ENCODE measurements around the gene APAF1.
A peak's percentile ranks its signal among the peaks of the same experiment; 100 is the strongest.

APAF1 gene

DNA sequence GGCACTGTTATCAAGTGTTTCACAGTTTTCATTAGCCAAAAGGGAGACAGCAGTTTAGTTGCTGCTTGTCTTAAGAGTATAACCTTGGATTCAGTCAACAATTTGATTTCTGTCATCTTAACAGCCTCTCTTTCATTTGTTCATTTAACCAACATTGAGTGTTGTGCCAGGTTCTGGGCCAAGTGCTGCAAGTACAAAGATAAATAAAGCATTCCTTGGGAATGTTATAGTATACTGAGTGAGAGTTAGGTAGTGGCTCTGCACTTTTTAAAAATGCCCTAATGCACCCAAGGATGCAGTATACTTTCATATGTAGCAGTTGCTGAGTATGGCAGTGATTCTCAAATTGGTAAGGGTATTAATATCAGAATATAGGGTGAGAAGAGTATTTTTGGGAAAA, 15.4 kb downstream of the APAF1 start:
- peaks cover 34 to 56% of the 10 kb centered on the region in 2 donors for H3K36me3 ChIP-seq (ENCODE audit: control insufficient read depth in 2 of 2, insufficient read depth in 2 of 2, low read length in 2 of 2)
- H3K9me3 ChIP-seq (ENCODE audit: control insufficient read depth in 2 of 2, low read length in 2 of 2) = no peaks in the 10 kb centered on the region
- no peaks in the 10 kb centered on the region for H3K4me1 ChIP-seq (ENCODE audit: control insufficient read depth in 2 of 2, insufficient read depth in 2 of 2, low read length in 2 of 2)
- H3K9ac ChIP-seq (ENCODE audit: low read depth in 1 of 2, low read length in 2 of 2) = no peak overlapping the region
- no peak overlapping the region for H3K4me3 ChIP-seq (ENCODE audit: low read length in 2 of 2)
- H3K27me3 ChIP-seq (ENCODE audit: control insufficient read depth in 2 of 2, insufficient read depth in 2 of 2, low read length in 2 of 2) = no peaks in the 10 kb centered on the region
- no peak overlapping the region for H3K27ac ChIP-seq (ENCODE audit: low read depth in 2 of 2, low read length in 2 of 2)

DNA sequence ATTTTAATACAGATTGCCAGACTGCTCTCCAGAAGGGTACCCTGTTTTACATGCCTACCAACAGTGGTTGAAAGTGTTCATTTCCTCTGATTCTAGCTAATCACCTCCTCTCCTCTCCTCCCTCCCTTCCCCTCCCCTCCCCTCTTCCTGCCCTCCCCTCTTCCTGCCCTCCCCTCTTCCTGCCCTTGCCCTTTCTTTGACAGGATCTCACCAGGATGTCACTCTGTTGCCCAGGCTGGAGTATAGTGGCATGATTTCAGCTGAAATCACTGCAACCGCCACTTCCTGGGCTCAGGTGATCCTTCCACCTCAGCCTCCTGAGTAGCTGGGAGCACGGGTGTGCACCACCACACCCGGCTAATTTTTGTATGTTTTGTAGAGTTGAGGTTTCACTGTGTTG, 24.7 kb downstream of the APAF1 start:
- Histone ChIP-seq H3K27me3 (ENCODE audit: control insufficient read depth in 2 of 2, insufficient read depth in 2 of 2, low read length in 2 of 2) (no peaks in the 10 kb centered on the region), H3K4me3 (ENCODE audit: low read length in 2 of 2) (no peak overlapping the region), H3K9me3 (ENCODE audit: control insufficient read depth in 2 of 2, low read length in 2 of 2) (no peaks in the 10 kb centered on the region), H3K4me1 (ENCODE audit: control insufficient read depth in 2 of 2, insufficient read depth in 2 of 2, low read length in 2 of 2) (no peaks in the 10 kb centered on the region), H3K36me3 (ENCODE audit: control insufficient read depth in 2 of 2, insufficient read depth in 2 of 2, low read length in 2 of 2) (peaks cover 45 to 52% of the 10 kb centered on the region in 2 donors), H3K27ac (ENCODE audit: low read depth in 2 of 2, low read length in 2 of 2) (no peak overlapping the region), H3K9ac (ENCODE audit: low read depth in 1 of 2, low read length in 2 of 2) (no peak overlapping the region)

DNA sequence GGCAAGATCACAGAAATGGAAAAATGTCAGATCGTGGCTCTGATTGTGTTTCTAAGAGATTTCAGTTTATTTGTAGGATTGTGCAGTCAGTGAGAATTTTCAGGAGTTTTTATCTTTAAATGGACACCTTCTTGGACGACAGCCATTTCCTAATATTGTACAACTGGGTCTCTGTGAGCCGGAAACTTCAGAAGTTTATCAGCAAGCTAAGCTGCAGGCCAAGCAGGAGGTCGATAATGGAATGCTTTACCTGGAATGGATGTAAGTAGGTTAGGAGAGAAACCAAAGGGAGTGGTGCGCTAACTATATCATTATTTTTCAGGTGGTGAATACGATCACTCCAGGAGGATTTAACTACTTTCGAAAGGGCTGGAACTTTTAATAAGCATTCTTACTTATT, 26.4 kb downstream of the APAF1 start:
- no peaks in the 10 kb centered on the region for H3K9me3 ChIP-seq (ENCODE audit: control insufficient read depth in 2 of 2, low read length in 2 of 2)
- H3K9ac ChIP-seq (ENCODE audit: low read depth in 1 of 2, low read length in 2 of 2) = no peak overlapping the region
- H3K4me3 ChIP-seq (ENCODE audit: low read length in 2 of 2) = no peak overlapping the region
- no peaks in the 10 kb centered on the region for H3K27me3 ChIP-seq (ENCODE audit: control insufficient read depth in 2 of 2, insufficient read depth in 2 of 2, low read length in 2 of 2)
- no peaks in the 10 kb centered on the region for H3K4me1 ChIP-seq (ENCODE audit: control insufficient read depth in 2 of 2, insufficient read depth in 2 of 2, low read length in 2 of 2)
- H3K27ac ChIP-seq (ENCODE audit: low read depth in 2 of 2, low read length in 2 of 2) = no peak overlapping the region
- H3K36me3 ChIP-seq (ENCODE audit: control insufficient read depth in 2 of 2, insufficient read depth in 2 of 2, low read length in 2 of 2) = peaks cover 36 to 38% of the 10 kb centered on the region in 2 donors

DNA sequence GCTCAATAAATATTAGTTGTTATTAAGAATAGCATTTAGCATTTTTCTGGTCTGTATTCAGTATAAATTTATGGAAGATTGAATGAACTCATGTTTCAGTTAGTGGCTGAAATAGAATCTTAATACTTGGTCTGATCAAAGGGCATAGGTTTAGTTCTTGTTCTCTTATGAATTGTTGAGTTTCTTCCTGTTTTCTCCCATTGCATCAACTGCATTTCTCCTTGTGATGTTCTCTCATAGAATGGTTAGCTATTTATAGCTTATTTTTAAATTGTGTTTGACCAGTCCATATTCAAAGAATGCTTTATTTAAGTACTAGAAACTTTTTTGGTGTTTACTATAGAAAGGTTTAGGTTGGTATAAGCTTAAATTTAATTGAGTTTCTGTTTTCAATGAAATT, 29.8 kb downstream of the APAF1 start:
- H3K36me3 ChIP-seq (ENCODE audit: control insufficient read depth in 2 of 2, insufficient read depth in 2 of 2, low read length in 2 of 2) = peaks cover 29 to 32% of the 10 kb centered on the region in 2 donors

DNA sequence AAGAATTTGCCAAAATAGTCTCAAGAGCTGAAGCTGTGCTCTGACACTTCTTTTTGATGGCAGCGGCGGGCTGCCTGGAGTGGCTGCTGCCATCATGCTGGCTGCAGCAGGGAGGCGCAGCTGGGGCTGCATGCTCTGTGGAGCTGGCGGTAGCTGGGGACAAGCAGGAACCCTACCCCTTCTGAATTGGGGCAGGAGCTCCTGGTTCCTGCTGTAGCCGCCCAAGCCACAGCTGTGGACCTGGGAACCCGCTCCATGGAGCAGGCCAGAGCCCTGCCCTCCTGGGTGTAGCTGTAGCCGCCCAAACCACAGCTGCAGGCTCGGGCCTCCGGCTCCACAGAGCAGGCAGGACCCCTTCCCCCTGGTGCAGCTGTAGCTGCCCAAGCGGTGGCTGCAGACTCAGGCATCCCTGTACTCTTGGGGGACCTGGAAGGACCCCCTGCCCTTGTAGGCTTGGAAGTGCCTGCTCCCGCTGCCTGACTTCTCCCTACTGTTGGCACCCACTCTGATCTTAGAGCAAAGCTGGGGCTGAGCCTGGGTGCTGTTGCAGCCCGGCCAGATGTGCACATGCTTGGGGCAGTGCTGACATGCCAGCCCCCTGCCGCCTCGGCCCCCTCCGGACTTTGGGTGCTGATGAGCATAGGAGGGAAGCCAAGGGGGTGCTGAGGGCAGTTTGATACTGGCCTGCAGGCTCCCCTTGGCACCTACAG, 33.3 kb downstream of the APAF1 start:
- no peaks in the 10 kb centered on the region for H3K27me3 ChIP-seq (ENCODE audit: control insufficient read depth in 2 of 2, insufficient read depth in 2 of 2, low read length in 2 of 2)
- H3K9me3 ChIP-seq (ENCODE audit: control insufficient read depth in 2 of 2, low read length in 2 of 2) = no peaks in the 10 kb centered on the region
- H3K4me3 ChIP-seq (ENCODE audit: low read length in 2 of 2) = no peak overlapping the region
- peaks cover 44 to 56% of the 10 kb centered on the region in 2 donors for H3K36me3 ChIP-seq (ENCODE audit: control insufficient read depth in 2 of 2, insufficient read depth in 2 of 2, low read length in 2 of 2)
- H3K4me1 ChIP-seq (ENCODE audit: control insufficient read depth in 2 of 2, insufficient read depth in 2 of 2, low read length in 2 of 2) = peaks cover 0 to 17% of the 10 kb centered on the region in 2 donors
- H3K27ac ChIP-seq (ENCODE audit: low read depth in 2 of 2, low read length in 2 of 2) = peak overlapping the region in 1 of 2 donors; percentile 37
- H3K9ac ChIP-seq (ENCODE audit: low read depth in 1 of 2, low read length in 2 of 2) = no peak overlapping the region

More for the DNA sequence above, 29.8 kb downstream of the APAF1 start:
- Histone ChIP-seq H3K4me3 (ENCODE audit: low read length in 2 of 2) (no peak overlapping the region), H3K27ac (ENCODE audit: low read depth in 2 of 2, low read length in 2 of 2) (no peak overlapping the region), H3K9me3 (ENCODE audit: control insufficient read depth in 2 of 2, low read length in 2 of 2) (no peaks in the 10 kb centered on the region), H3K4me1 (ENCODE audit: control insufficient read depth in 2 of 2, insufficient read depth in 2 of 2, low read length in 2 of 2) (peaks cover 0 to 17% of the 10 kb centered on the region in 2 donors), H3K27me3 (ENCODE audit: control insufficient read depth in 2 of 2, insufficient read depth in 2 of 2, low read length in 2 of 2) (no peaks in the 10 kb centered on the region), H3K9ac (ENCODE audit: low read depth in 1 of 2, low read length in 2 of 2) (no peak overlapping the region)

DNA sequence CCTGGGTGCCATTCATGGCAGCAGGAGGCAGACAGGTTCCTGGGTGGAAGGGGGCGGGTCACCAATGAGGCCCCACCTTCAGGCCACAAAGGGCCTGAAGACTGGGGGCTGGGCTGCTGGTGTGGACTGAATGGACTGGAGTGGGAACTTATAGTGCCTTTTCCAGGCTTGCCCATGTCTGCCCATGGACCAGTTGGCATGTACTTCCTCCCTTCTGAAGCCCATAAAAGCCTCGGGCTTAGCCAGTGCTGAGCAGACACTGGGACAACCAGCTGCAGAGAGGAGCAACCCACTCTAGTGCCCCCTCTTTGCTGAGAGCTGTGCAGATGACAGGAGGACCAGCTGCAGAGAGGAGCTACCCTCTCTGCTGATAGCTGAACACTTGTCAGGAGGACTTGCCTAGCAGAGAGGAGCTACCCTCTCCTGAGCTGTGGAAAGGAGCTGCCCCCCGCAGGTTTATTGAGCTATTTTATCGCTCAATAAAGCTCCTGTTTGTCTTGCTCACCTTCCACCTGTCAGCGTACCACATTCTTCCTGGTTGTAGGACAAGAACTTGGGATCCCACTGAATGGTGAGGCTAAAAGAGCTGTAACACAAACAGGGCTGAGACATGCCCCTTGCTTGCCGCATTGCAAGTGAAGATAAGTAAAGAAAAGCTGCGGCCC, 34.0 kb downstream of the APAF1 start:
- H3K27ac ChIP-seq (ENCODE audit: low read depth in 2 of 2, low read length in 2 of 2) = peak overlapping the region; percentile 16 to 37
- H3K4me1 ChIP-seq (ENCODE audit: control insufficient read depth in 2 of 2, insufficient read depth in 2 of 2, low read length in 2 of 2) = peaks cover 0 to 17% of the 10 kb centered on the region in 2 donors
- no peaks in the 10 kb centered on the region for H3K27me3 ChIP-seq (ENCODE audit: control insufficient read depth in 2 of 2, insufficient read depth in 2 of 2, low read length in 2 of 2)
- H3K36me3 ChIP-seq (ENCODE audit: control insufficient read depth in 2 of 2, insufficient read depth in 2 of 2, low read length in 2 of 2) = peaks cover 44 to 57% of the 10 kb centered on the region in 2 donors
- no peak overlapping the region for H3K9ac ChIP-seq (ENCODE audit: low read depth in 1 of 2, low read length in 2 of 2)
- H3K9me3 ChIP-seq (ENCODE audit: control insufficient read depth in 2 of 2, low read length in 2 of 2) = no peaks in the 10 kb centered on the region
- H3K4me3 ChIP-seq (ENCODE audit: low read length in 2 of 2) = no peak overlapping the region

DNA sequence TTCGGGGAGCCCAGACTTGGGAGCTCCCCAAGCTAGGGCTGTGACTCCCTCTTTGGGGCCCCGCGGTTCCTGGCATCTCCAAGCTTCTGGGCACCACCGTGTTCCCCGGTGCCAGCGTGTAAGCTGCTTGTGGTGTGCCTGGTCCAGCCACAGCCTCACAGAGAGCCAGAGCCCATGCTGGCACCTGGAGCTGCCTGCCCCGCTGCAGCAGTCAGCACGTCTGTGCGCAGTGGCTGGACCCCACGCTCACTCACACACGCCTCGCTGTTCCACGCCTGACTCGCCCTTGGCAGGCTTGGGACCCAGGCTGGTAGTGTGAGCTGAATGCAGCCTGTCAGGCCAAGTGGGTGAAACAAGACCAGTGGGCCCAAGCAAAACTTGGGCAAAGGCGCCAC, 34.5 kb downstream of the APAF1 start:
- Histone ChIP-seq H3K27ac (ENCODE audit: low read depth in 2 of 2, low read length in 2 of 2) (peak overlapping the region in 1 of 2 donors; percentile 37), H3K36me3 (ENCODE audit: control insufficient read depth in 2 of 2, insufficient read depth in 2 of 2, low read length in 2 of 2) (peaks cover 39 to 55% of the 10 kb centered on the region in 2 donors)

DNA sequence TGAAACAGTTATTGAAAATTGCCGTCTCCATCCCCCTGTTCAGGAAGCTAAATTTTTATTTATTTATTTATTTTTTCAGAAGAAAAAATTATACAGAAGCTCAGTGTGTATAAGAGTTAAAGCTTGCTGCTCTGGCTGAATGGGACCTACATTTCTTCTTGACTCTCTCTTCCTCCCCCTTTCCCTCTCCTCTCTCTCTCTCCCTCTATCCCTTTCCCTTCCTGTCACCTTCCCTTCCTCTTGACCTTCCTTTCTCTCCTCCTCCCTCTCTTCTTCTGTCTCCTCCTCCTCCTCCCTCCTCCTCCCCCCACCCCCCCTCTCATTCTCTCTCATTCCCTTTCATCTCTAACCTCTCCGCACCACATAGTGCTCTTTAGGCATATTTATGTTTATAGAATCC, 39.1 kb downstream of the APAF1 start:
- H3K4me3 ChIP-seq (ENCODE audit: low read length in 2 of 2) = no peak overlapping the region
- H3K4me1 ChIP-seq (ENCODE audit: control insufficient read depth in 2 of 2, insufficient read depth in 2 of 2, low read length in 2 of 2) = peaks cover 0 to 1% of the 10 kb centered on the region in 2 donors
- no peaks in the 10 kb centered on the region for H3K27me3 ChIP-seq (ENCODE audit: control insufficient read depth in 2 of 2, insufficient read depth in 2 of 2, low read length in 2 of 2)
- no peaks in the 10 kb centered on the region for H3K9me3 ChIP-seq (ENCODE audit: control insufficient read depth in 2 of 2, low read length in 2 of 2)
- H3K27ac ChIP-seq (ENCODE audit: low read depth in 2 of 2, low read length in 2 of 2) = no peak overlapping the region
- no peak overlapping the region for H3K9ac ChIP-seq (ENCODE audit: low read depth in 1 of 2, low read length in 2 of 2)
- H3K36me3 ChIP-seq (ENCODE audit: control insufficient read depth in 2 of 2, insufficient read depth in 2 of 2, low read length in 2 of 2) = peaks cover 40 to 61% of the 10 kb centered on the region in 2 donors

More for the DNA sequence above, 34.5 kb downstream of the APAF1 start:
- Histone ChIP-seq H3K9me3 (ENCODE audit: control insufficient read depth in 2 of 2, low read length in 2 of 2) (no peaks in the 10 kb centered on the region), H3K4me3 (ENCODE audit: low read length in 2 of 2) (no peak overlapping the region), H3K4me1 (ENCODE audit: control insufficient read depth in 2 of 2, insufficient read depth in 2 of 2, low read length in 2 of 2) (peaks cover 0 to 17% of the 10 kb centered on the region in 2 donors), H3K27me3 (ENCODE audit: control insufficient read depth in 2 of 2, insufficient read depth in 2 of 2, low read length in 2 of 2) (no peaks in the 10 kb centered on the region), H3K9ac (ENCODE audit: low read depth in 1 of 2, low read length in 2 of 2) (no peak overlapping the region)

DNA sequence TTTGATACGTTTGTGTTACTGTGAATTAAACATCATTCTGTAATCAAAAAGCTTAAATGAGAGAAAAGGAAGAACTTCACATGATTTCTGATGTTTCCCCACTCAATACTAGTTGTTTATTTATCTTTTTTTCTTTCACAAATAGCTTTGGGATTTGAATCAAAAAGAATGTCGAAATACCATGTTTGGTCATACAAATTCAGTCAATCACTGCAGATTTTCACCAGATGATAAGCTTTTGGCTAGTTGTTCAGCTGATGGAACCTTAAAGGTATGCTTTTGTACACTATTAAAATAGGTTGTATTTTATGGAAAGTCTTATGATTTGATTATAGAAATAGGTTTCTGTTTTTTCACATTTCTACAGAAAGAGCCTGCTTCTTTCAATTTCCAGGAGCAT, 41.5 kb downstream of the APAF1 start:
- no peak overlapping the region for H3K4me3 ChIP-seq (ENCODE audit: low read length in 2 of 2)
- no peaks in the 10 kb centered on the region for H3K27me3 ChIP-seq (ENCODE audit: control insufficient read depth in 2 of 2, insufficient read depth in 2 of 2, low read length in 2 of 2)
- no peak overlapping the region for H3K27ac ChIP-seq (ENCODE audit: low read depth in 2 of 2, low read length in 2 of 2)
- no peaks in the 10 kb centered on the region for H3K4me1 ChIP-seq (ENCODE audit: control insufficient read depth in 2 of 2, insufficient read depth in 2 of 2, low read length in 2 of 2)
- peaks cover 28 to 57% of the 10 kb centered on the region in 2 donors for H3K36me3 ChIP-seq (ENCODE audit: control insufficient read depth in 2 of 2, insufficient read depth in 2 of 2, low read length in 2 of 2)
- no peak overlapping the region for H3K9ac ChIP-seq (ENCODE audit: low read depth in 1 of 2, low read length in 2 of 2)
- H3K9me3 ChIP-seq (ENCODE audit: control insufficient read depth in 2 of 2, low read length in 2 of 2) = no peaks in the 10 kb centered on the region

DNA sequence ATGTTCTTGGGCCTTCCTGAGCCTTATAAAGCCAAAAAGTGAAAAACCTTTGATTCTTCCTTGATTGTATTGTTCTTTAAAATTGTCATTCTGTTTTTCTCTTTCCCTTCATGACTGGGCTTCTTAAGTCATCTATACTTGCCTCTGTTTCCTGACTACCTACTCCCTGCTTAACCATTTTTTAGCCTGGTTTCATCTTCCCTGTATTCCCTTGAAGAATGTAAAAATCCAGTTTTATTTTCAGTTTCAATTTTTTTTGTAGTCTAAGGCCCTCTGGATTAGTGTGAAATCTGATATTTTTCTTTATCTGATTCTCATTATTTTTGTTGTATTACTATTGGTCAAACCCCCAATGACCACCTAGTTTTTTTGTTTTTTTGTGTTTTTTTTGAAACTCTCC, 46.3 kb downstream of the APAF1 start:
- H3K36me3 ChIP-seq (ENCODE audit: control insufficient read depth in 2 of 2, insufficient read depth in 2 of 2, low read length in 2 of 2) = peaks cover 15 to 42% of the 10 kb centered on the region in 2 donors
- H3K4me1 ChIP-seq (ENCODE audit: control insufficient read depth in 2 of 2, insufficient read depth in 2 of 2, low read length in 2 of 2) = no peaks in the 10 kb centered on the region
- no peak overlapping the region for H3K27ac ChIP-seq (ENCODE audit: low read depth in 2 of 2, low read length in 2 of 2)
- H3K9ac ChIP-seq (ENCODE audit: low read depth in 1 of 2, low read length in 2 of 2) = no peak overlapping the region
- H3K4me3 ChIP-seq (ENCODE audit: low read length in 2 of 2) = no peak overlapping the region
- no peaks in the 10 kb centered on the region for H3K27me3 ChIP-seq (ENCODE audit: control insufficient read depth in 2 of 2, insufficient read depth in 2 of 2, low read length in 2 of 2)
- H3K9me3 ChIP-seq (ENCODE audit: control insufficient read depth in 2 of 2, low read length in 2 of 2) = no peaks in the 10 kb centered on the region

Data from mucosa of rectum (tissue), 2 donors.